ENCODE data around the gene ARHGAP19. TPM values are rescaled to one million over a fixed set of nuclear protein-coding genes. Genes with fewer than 3 reads are reported as not detected.

The ARHGAP19 gene
- total and polyA plus RNA-seq, 2 donors (not counting 3 experiments of a cell fraction or from before 2014, with no cell fraction given) = 6.8 to 20.0 TPM

DNA sequence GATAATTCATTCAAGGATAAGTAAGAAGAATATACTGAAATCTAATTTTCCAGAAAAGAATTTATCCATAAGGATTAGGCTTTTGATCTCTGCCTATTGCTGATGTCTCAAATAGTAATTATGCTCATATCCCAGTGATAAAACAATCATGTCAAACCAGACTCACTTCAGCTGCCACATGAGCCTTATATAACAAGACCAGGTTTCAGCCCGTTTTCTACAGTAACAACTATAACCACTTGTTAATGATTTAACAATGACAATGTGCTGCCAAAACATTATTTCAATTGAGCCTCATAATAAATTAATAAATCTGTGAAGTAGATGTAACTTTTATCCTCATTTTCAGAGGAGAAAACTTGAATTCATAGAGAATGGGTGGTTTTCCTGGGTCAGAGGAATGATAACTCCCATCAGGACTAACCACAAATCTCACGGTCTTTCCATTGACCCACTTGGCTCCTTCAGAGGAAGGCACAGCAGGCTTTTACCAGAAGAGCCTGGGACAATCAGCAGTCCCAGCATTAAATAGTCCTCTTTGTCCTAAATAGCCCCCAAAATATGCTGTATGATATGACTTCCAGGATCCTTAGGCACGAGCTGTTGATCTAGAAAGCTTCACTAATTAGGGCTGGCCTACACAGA is 64.2 kb downstream of the ARHGAP19 start:
- POLR2A ChIA-PET = no interaction called here

More for the DNA sequence above, 64.2 kb downstream of the ARHGAP19 start:
- no peak overlapping the region for H2AFZ ChIP-seq (ENCODE audit: low read depth, low read length)
- no peaks in the 10 kb centered on the region for H4K20me1 ChIP-seq (replicated peaks; ENCODE audit: control insufficient read depth, extremely low read depth, insufficient read depth, low read length)
- no peak for TF ChIP-seq POLR2A (IDR thresholded peaks at IDR 0.05; ENCODE audit: low read depth, low read length)
- no peak for TF ChIP-seq POLR2AphosphoS5 (IDR thresholded peaks at IDR 0.05; ENCODE audit: insufficient read depth, low read depth, low read length)
- TF ChIP-seq MYC (IDR thresholded peaks at IDR 0.05; ENCODE audit: low read depth, low read length) = no peak
- TF ChIP-seq CTCF (IDR thresholded peaks at IDR 0.05; ENCODE audit: extremely low read depth in 1 of 2, insufficient read depth in 1 of 2, low read depth in 1 of 2, low read length in 2 of 2) = no peak
- no peak for TF ChIP-seq GATA2 (IDR thresholded peaks at IDR 0.05; ENCODE audit: insufficient read depth, insufficient read length, low read depth, low read length)
- no peak for TF ChIP-seq JUN (IDR thresholded peaks at IDR 0.05; ENCODE audit: borderline replicate concordance, insufficient read depth, insufficient read length, low read depth)
- TF ChIP-seq, protein P1, sequence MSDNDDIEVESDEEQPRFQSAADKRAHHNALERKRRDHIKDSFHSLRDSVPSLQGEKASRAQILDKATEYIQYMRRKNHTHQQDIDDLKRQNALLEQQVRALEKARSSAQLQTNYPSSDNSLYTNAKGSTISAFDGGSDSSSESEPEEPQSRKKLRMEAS (IDR thresholded peaks at IDR 0.05; ENCODE audit: insufficient read depth, insufficient read length) = no peak
- TF ChIP-seq FOS (IDR thresholded peaks at IDR 0.05; ENCODE audit: borderline replicate concordance, insufficient read depth, low read length) = no peak
- TF ChIP-seq EZH2 (IDR thresholded peaks at IDR 0.05; ENCODE audit: borderline replicate concordance, low read depth, low read length, severe bottlenecking) = no peak
- FAIRE-seq = no peak
- no peaks in the 10 kb centered on the region for H3K27me3 ChIP-seq (ENCODE audit: control insufficient read depth in 2 of 2, insufficient read depth in 2 of 2, low read length in 2 of 2)
- dilution Hi-C loops (cut with MboI; ENCODE audit: extremely low pct_ligation_motif_present, low sequenced_read_pairs) (no loop called here), intact Hi-C loops (cut with micrococcal nuclease) (no loop called here)
- no peaks in the 10 kb centered on the region for H3K9me3 ChIP-seq (replicated peaks; ENCODE audit: control insufficient read depth, insufficient read depth, low read length)
- no peaks in the 10 kb centered on the region for H3K9me1 ChIP-seq (replicated peaks; ENCODE audit: control insufficient read depth, extremely low read depth, insufficient read depth, low read length)
- no peak overlapping the region for H3K4me3 ChIP-seq (replicated peaks in 1 of 3; ENCODE audit: insufficient read depth in 1 of 3, low read depth in 1 of 3, low read length in 3 of 3)
- H3K4me2 ChIP-seq (ENCODE audit: insufficient read depth, low read length) = no peak overlapping the region
- H3K9ac ChIP-seq (replicated peaks; ENCODE audit: extremely low read depth, insufficient read depth, low read length) = no peak overlapping the region
- no TSS peak for BruUV-seq (replicated peaks)
- DNase-seq (ENCODE audit: low read depth, low spot score) = no peak
- CTCF ChIA-PET = interaction anchor here (1.0 to 2.0 kb wide), 2 partner anchors 18 to 155 kb away, joined by 3 to 7 read pairs; no protein-coding TSS in a partner anchor
- no peaks in the 10 kb centered on the region for H3K79me2 ChIP-seq (ENCODE audit: control insufficient read depth, insufficient read depth, low read length)
- H3K36me3 ChIP-seq (ENCODE audit: control insufficient read depth in 2 of 2, extremely low read depth in 1 of 2, insufficient read depth in 2 of 2, low read length in 2 of 2) = peaks cover 0 to 2% of the 10 kb centered on the region in 2 experiments
- H3K27ac ChIP-seq (ENCODE audit: insufficient read depth, low read depth, low read length) = no peak overlapping the region
- H3K4me1 ChIP-seq (ENCODE audit: control insufficient read depth, extremely low read depth, insufficient read depth, low read length) = peaks cover 4% of the 10 kb centered on the region

Data from endothelial cell of umbilical vein (primary cell).